22Rv1 (cell line): ENCODE measurements around the gene NUP54.

Experiments
- H3K27ac ChIP-seq: fragments of 450-650 bp; 2 replicates; pipeline ENCODE4 v1.5.1; 2017
- ZFX ChIP-seq: fragments of 450-650 bp; IDR thresholded peaks from 2 replicates; pipeline ENCODE4 v1.6.1; 2017; ENCODE audit warnings: antibody characterized with exemption, borderline replicate concordance
- TF ChIP-seq, protein P1 (sequence below): fragments of 450-650 bp; IDR thresholded peaks from 2 replicates; pipeline ENCODE4 v1.5.1; 2017; ENCODE audit warnings: mild to moderate bottlenecking

Gene NUP54

DNA sequence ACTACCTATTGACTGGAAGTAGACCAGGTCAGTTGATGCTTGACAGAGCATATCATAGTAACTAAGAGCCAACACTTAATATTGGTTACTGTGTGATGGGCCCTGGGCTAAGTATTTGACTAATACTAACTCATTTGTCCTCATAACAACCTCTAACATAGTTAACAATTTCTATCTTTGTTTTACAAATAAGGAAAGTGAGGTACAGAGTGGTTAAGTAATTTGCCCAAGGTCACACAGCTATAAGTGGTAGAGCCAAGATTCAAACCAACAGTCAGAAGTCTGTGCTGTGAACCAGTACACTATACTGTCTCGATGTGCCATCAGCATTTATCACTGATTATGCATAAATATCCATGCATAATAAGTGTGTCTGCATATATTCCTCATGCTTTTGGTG is 27.1 kb upstream of the NUP54 start:
- TF ChIP-seq, protein P1, sequence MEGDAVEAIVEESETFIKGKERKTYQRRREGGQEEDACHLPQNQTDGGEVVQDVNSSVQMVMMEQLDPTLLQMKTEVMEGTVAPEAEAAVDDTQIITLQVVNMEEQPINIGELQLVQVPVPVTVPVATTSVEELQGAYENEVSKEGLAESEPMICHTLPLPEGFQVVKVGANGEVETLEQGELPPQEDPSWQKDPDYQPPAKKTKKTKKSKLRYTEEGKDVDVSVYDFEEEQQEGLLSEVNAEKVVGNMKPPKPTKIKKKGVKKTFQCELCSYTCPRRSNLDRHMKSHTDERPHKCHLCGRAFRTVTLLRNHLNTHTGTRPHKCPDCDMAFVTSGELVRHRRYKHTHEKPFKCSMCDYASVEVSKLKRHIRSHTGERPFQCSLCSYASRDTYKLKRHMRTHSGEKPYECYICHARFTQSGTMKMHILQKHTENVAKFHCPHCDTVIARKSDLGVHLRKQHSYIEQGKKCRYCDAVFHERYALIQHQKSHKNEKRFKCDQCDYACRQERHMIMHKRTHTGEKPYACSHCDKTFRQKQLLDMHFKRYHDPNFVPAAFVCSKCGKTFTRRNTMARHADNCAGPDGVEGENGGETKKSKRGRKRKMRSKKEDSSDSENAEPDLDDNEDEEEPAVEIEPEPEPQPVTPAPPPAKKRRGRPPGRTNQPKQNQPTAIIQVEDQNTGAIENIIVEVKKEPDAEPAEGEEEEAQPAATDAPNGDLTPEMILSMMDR, result no peak
- no peak for TF ChIP-seq ZFX
- no peak overlapping the region for H3K27ac ChIP-seq

DNA sequence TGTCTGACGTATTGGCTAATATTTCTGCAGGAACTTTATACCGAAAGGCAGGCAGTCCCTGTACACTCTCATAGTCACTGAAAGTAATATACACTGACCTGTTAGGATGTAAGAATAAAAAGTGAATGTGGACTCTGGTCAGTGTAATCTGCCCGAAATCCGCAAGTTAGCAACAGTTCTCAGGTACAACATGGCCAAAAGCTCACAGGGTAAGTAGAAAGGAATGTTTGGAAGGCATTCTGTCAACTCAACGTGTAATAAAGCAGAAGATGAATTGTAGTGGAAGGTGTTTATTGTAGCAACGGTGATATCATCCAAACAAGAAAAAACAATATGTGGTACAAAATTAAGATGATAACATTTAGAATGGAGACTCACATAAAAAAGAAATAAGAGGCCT is 26.0 kb upstream of the NUP54 start:
- TF ChIP-seq, protein P1, result no peak
- no peak for TF ChIP-seq ZFX
- no peak overlapping the region for H3K27ac ChIP-seq

DNA sequence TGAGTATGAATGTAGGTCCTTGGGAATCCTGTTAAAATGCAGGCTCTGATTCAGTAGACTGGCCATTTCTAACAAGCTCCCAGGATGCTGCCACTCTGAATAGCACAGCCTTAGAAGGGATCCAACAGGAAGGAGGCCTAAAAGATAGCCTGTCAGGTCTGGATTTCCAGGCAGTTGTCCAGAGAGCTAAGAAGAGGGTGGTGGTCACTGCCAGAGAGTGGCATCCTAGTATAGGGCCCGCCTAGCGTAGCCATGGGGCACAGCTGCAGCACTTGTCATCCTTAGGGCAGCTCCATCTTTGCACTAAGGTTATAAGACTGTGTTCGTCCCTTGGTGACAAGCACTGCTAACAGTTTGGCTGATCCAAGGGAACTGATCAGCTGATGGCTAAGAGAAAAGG is 20.5 kb upstream of the NUP54 start:
- H3K27ac ChIP-seq, result no peak overlapping the region
- no peak for TF ChIP-seq ZFX
- TF ChIP-seq, protein P1, result no peak

DNA sequence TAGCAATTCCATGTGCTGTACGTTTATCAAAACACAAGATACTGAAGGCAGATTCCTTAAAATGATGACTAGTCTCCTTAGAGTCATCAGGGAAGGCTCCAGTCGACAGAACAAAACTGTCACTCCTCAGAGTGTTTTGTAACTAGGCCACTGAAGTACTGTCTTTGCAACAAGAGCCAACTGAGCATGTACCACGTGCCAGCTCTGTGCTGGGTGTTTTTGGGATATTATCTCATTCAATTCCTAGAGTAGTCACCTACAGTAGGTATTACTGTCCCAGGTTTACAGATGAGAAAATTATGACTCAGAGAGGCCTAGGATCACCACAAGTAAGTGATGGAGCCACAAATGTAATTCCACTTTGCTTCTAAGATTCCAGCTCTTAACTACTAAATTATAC is 18.3 kb upstream of the NUP54 start:
- no peak overlapping the region for H3K27ac ChIP-seq
- TF ChIP-seq, protein P1, result no peak
- TF ChIP-seq ZFX, result no peak

DNA sequence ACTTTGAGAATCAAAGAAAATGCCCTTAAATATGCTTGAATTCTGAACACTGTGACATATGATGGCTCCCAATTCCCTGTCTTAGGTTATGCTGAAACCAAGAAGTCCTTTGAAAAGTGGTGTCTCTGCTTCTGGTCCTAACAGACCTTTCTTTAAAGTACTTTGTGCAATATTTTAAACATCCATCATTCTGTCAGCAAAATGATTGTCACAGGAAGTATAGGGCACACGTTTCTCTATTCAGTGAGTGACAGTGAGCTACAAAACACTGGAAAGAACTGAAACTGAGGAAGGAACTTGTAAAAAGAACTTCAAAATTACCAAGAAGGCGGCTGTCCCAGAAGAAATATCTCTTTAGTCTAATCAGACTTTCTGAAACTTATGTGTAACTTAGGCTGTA is 12.2 kb upstream of the NUP54 start:
- no peak for TF ChIP-seq ZFX
- TF ChIP-seq, protein P1, result no peak
- H3K27ac ChIP-seq, result no peak overlapping the region

DNA sequence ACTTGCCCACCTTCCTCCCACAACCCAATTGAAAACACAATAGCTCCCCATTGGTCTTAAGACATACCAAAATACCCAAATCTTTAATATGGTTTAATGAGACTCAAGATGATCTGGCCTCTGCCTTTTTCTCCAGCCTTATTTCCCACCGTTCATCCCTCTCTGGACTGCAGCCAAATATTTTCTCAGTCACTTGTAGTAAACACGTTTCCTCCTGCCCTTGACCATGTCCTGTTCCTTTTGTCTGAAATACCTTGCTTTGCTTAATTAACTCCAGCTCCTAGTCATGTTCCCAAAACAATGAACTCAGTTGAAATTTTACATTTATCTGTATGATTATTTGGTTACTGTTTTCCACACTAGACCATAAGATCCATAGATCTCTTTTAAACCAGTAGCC is 8.4 kb upstream of the NUP54 start:
- no peak for TF ChIP-seq ZFX
- TF ChIP-seq, protein P1, result no peak

DNA sequence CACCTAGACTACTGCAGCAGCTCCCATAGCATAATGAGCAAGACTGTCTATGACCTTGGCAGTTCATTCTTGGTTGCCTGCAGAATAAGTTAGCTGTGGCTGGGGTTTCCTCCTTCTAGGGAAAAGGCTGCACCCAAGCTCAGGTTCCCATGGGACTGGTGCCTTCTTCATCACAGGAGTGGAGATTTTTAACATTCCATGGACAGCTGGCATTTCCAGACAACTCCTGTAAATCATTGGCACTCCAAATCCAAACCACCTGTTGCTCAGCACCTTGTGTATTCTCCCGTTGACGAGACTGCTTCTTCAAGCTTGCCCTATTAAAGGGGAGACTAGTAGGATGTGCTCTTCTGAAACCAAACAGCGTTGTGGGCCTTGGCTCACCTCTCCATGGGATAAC is 7.8 kb upstream of the NUP54 start:
- no peak for TF ChIP-seq ZFX
- TF ChIP-seq, protein P1, result no peak
- no peak overlapping the region for H3K27ac ChIP-seq

More for the DNA sequence above, 8.4 kb upstream of the NUP54 start:
- H3K27ac ChIP-seq, result no peak overlapping the region
